GM19467 (cell line): ENCODE measurements around the gene AUTS2.
"Not testable (repeated sequence)": the region's sequence is repeated elsewhere in the genome, so short reads cannot be mapped to it uniquely, and the experiment has no call there.

Experiments
- ATAC-seq: cut with Tn5 transposase; IDR thresholded peaks from one replicate; pipeline ENCODE4 v1.9.1; 2021; ENCODE audit warnings: mild to moderate bottlenecking, moderate library complexity; ENCODE audit not compliant: unreplicated experiment

AUTS2 gene

DNA sequence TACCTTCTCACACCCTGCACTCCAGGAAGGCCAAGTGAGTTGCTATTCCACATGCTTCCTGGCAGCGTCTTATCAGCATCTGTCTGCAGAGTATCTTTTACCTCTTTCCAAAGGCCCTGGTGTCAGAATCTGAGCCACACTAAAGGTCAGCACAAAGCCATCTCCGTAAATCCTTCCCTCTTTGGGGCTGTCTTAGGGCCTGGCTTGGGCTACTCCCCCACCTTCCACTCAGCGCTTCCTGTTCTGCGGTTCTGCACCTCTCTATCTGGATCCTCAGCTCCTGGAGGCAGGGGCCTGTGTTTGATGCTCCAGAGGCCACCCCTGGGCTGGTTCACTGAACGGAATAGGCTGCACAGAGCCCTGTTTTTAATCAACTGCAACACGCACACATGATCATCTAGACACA is 1198.8 kb downstream of the AUTS2 start:
- ATAC-seq: no peak

DNA sequence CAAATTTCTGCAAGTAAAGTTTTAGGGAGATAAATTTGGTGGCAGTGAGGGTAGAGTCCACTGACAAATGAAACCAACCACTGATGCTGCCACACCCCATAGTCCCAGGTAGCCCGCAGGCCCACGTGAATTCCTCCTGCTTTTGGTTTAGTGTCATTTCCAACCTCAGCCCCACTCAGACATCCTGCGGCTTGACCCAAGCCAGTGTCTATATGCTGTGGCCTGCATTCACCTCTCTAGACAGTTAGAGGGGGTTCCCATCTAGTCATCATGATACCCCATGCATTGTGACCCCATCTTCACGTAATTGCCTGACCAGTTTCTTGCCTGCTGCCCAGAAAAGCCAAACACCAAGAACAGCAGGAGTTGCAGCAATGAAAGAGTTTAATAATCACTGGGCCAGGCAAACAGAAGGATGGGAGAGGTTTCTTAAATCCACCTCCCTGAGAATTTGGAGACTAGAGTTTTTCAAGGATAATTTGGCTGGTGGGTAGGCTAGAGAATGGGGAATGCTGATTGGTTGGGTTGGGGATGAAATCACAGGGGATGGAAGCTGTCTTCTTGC is 1201.6 kb downstream of the AUTS2 start:
- no peak for ATAC-seq

DNA sequence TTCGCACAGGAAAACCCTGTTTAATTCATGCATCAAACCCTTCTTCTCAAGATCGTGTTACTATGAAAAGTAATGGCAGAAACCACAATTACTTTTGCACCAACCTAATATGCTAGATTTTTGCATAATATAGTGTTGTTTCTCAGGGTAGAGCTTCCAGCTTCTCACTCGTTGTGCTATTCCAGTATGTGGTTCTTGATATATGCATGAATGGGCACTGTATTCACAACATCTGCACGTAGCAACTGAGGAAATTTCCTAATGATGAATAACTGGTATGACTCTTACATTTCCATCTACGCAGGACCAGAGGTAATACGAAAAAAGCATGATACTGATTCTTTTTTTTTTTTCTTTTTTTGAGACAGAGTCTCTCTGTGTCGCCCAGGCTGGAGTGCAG is 1207.1 kb downstream of the AUTS2 start:
- ATAC-seq: no peak

DNA sequence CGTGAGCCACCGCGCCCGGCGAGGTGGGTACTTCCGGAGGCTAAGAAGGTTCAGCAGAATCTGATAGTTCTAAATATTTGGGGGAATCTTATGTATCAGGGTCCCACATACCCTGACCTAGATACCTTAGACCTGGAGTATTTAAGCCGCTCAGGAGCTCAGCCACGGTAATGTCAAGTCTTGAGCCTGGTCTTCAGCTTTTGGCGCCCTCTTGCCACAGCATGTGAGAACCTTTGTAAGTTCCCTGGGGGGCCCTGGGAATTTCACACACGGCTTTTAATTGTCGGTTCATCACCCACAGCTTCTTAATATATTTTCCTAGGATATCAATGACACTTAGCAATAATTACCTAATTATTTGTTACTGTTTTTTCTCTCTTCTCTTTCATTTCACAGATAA is 1209.4 kb downstream of the AUTS2 start:
- no peak for ATAC-seq

DNA sequence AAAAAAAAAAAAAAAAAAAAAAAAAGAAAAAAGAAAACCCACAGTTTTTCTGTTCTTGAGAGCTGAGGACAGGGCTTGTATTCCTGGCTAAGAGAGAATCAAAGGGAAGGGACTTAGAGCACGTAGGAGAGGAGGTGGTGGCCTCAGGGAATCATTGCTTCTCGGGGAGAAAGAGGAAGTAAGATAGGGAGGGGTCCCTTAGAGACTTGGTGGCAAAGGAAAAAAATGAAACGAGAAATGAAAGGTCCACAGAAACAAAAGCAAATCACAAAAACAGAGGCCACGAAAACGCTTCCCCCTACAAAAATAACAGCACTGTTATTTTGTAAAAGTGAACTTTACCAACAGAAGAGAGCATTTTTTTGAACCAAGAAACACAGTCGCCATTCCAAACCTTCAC is 1210.6 kb downstream of the AUTS2 start:
- no peak for ATAC-seq

DNA sequence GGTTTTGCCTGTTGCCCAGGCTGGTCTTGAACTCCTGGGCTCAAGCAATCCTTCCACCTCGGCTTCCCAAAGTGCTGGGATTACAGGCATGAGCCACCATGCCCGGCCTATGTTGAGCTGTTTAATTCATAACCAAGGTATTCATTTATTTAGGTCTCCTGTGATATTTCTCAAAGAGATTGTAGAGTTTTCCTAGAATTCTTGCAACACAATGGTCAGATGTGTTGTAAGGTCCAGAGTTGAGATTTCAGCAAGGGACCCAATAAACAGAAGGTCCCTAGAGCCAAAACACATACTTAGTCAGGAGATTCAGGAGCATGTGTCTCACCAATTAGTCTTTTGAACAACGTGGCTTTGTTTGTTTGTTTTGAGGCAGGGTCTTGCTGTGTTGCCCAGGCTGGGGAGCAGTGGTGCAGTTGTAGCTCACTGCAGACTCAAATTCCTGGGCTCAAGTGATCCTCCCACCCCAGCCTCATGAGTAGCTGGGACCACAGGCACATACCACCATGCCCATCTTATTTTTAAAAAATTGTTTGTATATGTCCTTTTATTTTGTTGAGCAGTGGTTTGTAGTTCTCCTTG is 1212.4 kb downstream of the AUTS2 start:
- ATAC-seq: no peak

DNA sequence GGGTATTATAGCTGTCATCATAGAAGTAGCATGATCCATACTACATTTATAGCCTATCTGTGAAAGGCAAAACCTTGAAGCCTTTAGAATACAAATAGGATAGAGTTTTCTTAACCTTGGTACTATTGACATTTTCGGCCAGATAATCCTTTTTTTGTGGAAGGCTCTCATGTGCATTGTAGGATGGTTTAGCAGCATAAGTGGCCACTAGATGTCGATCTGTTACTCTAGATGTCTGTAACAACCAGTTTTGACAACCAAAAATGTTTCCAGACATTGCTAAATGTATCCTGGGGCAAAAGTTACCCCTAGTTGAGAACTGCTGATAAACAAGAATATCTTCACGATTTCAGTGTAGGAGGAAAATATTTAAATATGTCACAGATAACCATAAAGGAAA is 1214.2 kb downstream of the AUTS2 start:
- ATAC-seq: no peak

DNA sequence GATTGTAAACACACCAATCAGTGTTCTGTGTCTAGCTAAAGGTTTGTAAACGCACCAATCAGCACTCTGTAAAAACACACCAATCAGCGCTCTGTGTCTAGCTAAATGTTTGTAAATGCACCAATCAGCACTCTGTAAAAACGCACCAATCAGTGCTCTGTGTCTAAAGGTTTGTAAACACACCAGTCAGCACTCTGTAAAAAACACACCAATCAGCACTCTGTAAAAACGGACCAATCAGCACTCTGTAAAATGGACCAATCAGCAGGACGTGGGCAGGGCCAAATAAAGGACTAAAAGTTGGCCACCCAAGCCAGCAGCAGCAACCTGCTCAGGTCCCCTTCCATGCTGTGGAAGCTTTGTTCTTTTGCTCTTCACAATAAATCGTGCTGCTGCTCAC is 1224.2 kb downstream of the AUTS2 start:
- not testable (repeated sequence) for ATAC-seq

DNA sequence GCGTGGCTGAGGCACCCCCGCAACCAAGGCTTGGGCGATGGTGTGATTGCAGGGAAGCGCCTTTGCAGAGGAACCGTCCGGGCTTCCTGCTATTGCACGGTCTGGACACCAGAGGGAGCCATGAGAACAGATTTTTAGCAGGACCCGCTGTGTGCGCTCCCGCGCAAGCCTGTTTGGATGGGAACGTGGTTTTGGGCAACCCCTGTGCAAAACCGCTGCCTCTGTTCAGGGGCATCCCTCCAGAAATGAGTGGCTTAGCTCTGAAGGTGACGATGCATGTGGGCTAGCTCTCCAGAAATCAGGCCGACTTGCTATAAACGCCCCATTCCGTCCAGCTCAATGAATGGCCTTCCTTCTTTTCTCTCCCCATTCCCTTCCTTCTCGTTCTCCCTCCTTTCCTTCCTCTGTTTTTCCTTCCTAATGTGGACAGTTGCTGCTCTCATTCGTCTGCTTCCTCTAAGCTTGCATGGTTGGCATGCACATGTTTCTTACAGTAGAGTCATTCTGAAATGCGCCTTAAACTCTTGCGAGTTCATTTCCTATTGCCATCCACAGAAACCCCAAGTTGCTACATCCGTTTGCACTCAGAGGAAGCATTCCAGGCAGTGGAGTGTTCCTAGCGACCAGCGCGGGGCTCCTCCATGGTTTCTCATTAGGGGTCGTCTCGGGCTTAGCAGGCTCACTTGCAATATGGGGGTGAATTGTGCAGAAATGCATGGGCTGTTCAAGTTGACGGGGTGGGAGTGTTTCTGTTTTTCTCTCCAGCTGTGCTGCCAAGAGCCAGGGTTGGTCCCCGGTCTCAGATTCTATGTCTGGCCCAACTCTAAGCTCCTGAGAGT is 1231.2 kb downstream of the AUTS2 start:
- ATAC-seq: no peak

DNA sequence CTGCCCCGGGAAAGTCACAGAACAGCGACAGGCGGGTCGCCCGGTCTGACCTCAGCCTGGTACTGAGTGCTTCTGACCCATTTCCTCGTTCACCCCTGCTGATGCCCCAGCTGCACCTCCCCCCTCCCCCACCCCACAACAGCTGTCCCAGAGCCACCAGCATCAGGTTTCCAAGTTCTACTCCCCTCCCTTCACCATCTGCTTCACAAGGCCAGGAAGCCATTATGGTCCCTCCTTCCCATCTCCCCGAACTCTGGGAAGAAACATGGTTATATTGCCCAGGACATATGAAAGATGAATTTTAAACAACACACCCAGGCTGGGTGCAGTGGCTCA is 1231.8 kb downstream of the AUTS2 start:
- no peak for ATAC-seq

DNA sequence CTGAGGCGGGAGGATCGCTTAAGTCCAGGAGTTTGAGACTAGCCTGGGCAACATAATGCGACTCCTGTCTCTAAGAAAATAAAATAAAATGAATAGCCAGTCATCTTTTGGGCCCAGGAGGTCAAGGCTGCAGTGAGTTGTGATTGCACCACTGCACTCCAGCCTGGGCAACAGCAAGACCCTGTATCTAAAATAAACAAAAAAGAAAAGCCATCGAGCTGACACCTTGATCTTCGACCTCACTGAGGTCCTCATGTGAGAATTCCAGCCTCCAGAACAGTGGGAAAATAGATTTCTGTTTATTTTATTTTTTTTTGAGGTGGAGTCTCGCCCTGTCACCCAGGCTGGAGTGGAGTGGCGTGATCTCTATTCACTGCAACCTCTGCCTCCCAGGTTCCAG is 1232.2 kb downstream of the AUTS2 start:
- no peak for ATAC-seq

DNA sequence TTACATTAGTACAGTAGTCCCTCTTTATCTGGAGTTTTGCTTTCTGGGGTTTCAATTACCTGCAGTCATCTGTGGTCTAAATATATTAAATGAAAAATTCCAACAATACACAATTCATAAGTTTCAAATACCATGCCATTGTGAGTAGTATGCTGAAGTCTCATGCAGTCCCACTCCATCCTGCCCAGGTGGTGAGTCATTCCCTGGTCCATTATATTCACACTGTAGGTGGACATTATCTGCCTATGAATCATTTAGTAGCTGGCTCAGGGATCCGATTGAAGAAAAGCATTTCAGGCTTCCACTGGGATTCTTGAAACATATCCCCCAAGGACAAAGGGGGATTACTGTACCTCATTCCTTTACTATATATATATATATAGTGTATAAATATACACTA is 1235.5 kb downstream of the AUTS2 start:
- ATAC-seq: no peak

DNA sequence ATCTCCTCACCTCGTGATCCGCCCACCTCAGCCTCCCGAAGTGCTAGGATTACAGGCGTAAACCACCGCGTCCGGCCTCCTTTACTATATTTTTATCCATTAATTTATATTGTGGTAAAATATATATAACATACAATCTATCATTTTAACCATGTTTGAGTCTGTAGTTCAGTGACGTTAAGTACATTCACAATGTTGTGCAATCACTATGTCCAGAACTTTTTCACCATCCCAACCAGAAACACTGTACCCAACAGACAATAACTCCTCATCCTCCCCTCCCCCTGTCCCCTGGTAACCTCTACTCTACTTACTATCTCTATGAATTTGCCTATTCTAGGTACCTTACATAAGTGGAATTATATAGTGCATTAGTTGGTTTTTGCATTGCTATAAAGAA is 1236.1 kb downstream of the AUTS2 start:
- ATAC-seq: no peak

DNA sequence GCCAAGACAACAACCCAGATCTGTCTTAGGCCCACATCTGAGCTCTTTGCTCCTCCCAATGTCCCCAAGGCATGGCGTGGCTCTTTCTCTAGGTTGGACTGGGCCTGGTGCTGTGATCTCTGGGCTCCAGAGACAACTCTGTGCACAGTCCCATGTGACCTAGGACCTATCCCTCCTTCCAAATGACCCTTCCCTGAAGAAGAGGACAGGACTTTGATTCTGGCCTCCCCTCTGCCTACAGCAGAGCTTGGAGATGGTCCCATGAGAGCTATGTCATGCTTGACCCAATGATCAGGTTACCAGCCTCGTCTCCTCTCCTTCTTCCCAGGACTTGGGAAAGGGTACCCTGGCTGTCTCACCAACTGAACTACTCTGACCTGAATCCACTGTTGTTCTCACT is 1237.4 kb downstream of the AUTS2 start:
- no peak for ATAC-seq

DNA sequence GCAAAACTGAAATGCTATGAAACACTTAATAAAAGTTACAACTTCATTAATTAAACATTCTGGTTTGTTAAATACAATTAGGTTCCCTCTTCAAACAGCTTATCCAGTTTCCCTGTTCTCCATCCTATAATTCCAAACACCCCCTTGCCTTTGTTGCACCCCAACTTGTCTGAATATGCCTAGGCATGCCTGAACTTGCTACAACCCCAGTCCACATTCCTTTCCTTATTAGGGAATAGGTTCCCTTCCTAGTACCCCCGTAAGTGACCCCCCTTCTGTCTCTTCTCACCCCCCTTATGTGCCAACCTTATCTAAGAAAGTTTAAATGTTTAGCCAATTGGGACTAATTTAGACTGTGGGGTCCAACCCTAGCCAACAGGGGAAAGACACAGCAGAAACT is 1238.0 kb downstream of the AUTS2 start:
- ATAC-seq: no peak

DNA sequence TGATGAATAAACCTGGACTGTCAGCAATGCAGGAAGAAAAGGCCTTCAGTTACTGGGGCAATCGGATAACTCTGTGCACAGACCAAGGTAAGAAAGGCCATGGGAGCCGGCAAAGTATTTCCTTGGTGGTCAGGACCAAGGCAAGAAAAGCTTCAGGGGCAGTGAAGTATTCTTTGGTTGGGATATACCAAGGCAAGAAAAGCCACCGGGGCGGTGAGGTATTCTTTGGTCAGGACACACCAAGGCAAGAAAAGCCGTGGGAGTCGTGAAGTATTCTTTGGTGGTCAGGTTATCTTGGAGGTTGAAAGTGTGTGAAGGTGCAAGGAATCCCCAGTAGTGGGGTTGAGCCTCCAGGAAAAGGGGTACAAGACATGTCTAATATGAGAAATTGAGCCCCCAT is 1238.7 kb downstream of the AUTS2 start:
- no peak for ATAC-seq

DNA sequence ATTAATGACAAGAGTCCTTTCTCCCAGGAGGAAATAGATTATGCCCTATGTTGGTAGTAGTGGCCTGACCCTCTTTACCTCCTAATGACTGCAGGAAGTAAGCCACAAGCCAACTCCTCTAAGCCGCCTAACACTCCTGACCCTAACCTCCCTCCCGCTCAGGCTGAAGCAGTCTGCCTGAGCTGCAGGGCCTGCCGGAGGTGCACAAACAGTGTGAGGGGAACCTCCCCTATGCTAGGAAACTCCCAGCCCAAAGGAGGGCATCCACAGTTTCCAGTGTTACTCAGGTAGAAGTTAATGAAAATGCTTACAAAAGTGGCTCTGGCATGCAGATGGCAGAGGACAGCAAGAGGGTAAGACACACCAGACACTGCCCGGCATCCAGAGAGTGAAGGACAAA is 1239.3 kb downstream of the AUTS2 start:
- no peak for ATAC-seq

DNA sequence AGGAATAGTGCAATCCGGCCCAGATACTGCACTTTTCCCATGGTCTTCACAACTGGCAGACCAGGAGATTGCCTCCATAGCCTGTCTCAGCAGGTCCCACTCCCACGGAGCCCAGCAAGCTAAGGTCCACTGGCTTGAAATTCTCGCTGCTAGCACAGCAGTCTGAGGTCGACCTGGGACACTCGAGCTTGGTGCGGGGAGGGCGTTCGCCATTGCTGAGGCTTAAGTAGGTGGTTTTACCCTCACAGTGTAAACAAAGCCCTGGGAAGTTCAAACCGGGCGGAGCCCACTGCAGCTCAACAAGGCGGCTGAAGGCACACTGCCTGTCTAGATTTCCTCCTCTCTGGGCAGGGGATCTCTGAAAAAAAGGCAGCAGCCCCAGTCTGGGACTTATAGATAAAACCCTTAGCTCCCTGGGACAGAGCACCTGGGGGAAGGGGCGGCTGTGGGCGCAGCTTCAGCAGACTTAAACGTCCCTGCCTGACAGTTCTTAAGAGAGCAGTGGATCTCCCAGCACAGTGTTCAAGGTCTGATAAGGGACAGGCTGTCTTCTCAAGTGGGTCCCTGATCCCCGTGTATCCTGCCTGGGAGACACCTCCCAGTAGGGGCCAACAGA is 1240.1 kb downstream of the AUTS2 start:
- ATAC-seq: no peak
